ENCODE data around the gene HEXD.

DNA sequence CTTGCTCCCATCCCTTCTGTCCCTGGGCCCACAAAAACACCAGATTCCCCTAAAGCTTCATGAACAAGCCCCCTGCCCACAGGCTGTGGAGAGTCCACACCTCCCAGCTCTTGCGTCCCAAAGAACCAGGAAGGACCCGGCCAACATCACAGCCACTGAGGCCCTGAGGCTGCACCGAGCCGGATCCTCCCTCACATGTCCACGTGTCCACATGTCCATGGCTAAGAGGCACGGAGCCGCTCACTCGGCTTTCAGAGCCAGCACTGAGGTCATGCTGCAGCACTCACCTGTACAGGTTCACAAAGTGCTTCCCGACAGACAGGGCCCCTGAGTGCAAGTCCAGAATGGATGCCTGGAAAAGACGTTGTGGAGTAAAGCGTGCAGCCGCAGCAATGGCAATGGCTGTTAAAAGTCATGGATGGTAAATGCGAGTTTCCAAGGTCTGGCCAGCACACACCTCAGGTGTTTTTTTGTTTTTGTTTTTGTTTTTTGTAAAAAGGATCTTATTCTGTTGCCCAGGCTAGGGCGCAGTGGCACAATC lies 11.9 kb upstream of the HEXD start:
- no peak for TF ChIP-seq ZNF274 (IDR thresholded peaks at IDR 0.05; ENCODE audit: low read depth, low read length)
- no peak for TF ChIP-seq YY1 (IDR thresholded peaks at IDR 0.05; ENCODE audit: insufficient read depth, insufficient read length)

Data from NT2/D1 (cell line).